GM18517 (cell line): ENCODE measurements around the gene FRY.

Experiments
- ATAC-seq: cut with Tn5 transposase; IDR thresholded peaks from one replicate; pipeline ENCODE4 v1.9.1; 2021; ENCODE audit warnings: mild to moderate bottlenecking, moderate library complexity; ENCODE audit not compliant: unreplicated experiment

The FRY gene

DNA sequence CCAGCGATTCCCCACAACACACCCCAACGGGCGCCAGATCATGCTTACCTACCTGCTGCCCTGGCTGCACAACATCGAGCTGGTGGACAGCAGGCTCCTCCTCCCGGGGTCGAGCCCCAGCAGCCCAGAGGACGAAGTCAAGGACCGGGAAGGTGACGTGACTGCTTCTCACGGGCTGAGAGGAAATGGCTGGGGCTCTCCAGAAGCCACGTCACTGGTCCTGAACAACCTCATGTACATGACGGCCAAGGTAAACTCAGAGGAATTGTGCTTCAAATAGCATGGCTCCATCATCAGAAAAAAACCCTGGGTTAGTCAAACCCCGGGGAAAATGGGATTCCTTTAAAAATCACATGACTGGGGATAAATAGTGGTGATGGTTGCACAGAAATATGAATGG lies 177.3 kb downstream of the FRY start:
- no peak for ATAC-seq

DNA sequence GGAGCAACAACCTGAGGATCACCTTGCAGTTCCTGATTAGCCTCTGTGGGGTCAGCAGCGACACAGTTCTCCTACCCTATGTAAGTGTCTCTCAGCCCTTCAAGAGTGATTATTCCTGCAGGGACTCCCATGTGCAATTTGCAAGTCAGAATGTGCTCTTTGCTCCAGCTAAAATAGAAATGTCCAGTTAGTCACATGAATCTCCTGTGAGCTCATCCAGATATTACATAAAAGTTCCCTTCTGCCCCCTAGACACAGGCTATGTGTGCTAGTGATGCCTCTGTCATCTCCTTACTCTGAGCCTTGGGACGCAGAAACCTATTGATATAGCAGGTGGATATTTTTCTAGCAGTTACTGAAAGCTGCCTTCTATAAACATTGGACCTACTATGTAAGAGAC lies 178.1 kb downstream of the FRY start:
- no peak for ATAC-seq

- ATAC-seq = no peak
Measured at GRCh38 chr13:32210101-32210500, 178.5 kb downstream of the FRY start.

DNA sequence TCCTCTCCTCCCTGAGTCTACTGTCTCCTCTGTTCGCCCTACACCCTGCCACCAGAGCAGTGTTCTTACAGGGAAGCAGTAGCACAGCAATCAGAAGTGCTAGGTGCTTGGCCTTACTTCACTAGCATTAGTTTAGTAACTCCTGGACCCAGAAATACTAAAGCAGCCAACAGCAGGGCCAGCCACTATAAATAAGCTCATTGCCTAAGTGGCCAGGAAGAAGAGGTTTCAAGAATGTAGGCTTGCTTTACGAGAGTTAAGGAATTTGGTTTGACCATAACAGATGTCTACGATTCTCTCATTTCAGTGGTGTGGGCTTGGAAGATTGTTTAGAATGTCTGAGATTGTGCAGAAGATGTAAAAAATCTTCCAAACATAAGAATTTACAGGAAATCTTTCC lies 180.2 kb downstream of the FRY start:
- no peak for ATAC-seq

DNA sequence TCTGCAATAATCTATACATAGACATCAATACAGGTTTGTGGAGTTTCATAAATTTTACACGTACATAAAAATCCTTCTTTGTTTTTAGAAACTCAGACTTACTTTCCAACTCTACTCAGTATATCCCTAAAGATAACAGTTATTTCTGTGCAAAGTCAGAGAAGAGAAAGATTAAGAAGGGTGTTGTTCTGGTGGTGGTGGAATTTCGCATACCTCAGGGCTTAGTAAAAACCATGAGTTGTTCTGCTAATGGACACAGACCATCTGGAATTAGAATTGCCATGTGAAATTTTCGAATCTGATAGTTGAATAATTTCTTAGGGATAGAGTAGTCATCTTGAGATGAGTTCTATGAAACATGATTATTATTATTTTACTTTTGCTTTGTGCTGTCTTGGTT lies 180.8 kb downstream of the FRY start:
- no peak for ATAC-seq

DNA sequence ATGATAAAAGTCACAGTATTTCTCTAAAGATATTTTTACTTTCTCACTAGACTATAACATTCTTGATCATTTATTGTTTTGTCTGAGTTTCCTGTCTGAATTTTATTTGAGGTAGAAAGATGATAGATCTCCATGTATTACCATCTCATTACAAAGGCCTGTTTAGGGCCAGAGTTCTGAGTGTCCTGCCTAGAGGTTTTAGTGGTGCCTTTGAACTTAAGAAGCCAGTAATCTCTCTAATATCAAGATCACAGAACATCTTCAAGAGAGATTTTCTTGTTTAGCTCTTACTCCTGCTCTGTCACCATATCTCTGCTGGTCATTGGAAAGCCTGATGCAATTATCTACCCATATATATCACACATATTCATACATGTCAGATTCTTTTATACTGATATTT lies 182.1 kb downstream of the FRY start:
- no peak for ATAC-seq

- ATAC-seq = no peak
Measured at GRCh38 chr13:32214071-32214470, 182.5 kb downstream of the FRY start.

- ATAC-seq = no peak
Measured at GRCh38 chr13:32216281-32216680, 184.7 kb downstream of the FRY start.

- ATAC-seq = no peak
Measured at GRCh38 chr13:32222046-32222676, 190.6 kb downstream of the FRY start.

DNA sequence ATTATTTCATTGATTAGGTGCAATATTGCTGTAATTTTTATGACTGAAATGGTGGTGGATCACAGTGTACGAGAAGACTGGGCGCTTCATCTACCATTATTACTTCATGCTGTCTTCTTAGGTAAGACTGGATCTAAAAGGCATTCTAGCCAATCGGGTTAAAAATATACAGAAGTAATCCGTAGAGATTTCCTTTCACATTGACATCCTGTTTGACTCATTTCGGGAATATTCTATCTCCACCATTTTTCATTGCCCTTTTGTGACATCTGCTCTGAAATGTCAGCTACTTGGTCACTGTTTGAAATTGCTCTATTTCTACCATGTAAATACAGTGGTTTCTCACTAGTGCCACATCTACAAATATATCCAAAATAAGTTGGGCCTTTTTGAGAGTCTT lies 193.3 kb downstream of the FRY start:
- no peak for ATAC-seq

- ATAC-seq = no peak
Measured at GRCh38 chr13:32225481-32225931, 193.9 kb downstream of the FRY start.

GRCh38 chr13:32228330-32229041 lies 196.9 kb downstream of the FRY start:
- no peak for ATAC-seq

- ATAC-seq = no peak
Measured at GRCh38 chr13:32229443-32229842, 197.9 kb downstream of the FRY start.

- ATAC-seq = no peak
Measured at GRCh38 chr13:32232263-32232662, 200.7 kb downstream of the FRY start.

DNA sequence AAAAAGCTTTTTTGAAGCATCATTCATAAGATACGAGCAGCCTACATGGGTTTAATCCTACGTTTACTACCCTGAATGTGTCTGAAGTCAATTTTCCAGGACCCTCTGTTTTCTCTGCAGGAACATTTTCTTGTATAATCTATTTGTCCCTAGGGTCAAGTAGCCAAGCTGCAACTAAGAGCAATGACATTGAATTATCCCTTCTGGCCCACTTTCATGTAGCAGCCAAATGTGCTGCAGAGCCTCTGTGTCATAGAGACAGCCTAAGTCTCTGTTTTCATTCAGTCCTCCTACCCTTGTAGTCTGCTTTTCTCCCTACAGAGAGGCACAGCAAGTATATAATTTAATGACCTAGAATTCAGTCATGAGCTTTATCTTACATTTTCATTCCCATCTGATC lies 201.5 kb downstream of the FRY start:
- ATAC-seq = no peak

DNA sequence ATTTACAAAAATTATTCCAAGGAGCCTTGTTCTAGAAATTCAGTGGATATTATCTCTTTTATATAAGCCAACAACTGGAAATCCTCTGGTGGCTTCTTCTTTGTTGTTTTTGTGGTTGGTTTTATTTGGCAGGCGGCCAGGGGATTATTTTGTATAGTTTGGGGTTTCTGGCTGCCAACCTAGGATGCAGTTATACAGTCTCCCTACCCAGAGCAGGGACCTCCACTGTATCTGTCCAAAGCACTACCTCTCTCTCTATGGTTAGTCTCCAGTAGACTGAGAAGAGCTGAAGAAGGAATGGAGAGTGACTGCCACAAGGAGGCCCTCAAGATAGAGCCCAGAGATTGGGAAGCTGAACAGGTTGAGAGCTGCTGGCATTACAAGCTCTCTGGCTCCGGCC lies 203.3 kb downstream of the FRY start:
- ATAC-seq = no peak

DNA sequence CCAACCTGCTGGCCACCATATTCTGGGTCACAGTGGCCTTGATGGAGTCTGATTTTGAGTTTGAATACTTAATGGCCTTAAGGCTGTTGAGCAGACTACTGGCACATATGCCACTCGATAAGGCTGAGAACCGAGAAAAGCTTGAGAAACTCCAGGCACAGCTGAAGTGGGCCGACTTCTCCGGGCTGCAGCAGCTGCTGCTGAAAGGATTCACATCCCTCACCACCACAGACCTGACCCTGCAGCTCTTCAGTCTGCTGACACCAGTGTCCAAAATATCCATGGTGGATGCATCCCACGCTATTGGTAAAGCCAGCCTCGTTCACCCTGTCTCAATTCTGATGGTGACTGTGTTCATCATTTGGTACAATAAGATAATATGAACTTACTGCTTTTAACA lies 206.1 kb downstream of the FRY start:
- ATAC-seq = no peak

DNA sequence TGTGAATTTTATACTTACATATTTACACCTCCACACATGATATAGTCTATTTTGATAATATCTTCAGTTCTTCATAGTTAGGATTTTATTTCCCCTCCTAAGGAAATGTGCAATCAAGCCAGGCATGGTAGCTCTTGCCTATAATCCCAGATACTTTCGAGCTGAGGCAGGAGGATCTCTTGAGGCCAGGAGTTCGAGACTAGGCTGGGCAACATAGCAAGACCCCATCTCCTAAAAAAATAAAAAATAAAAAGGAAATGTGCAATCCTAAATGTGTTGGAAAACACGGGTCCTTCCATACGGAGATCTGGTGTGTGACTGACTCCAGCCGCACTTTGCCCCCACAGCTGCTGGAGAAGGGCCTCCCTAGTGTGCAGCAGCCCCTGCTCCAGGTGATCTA lies 212.1 kb downstream of the FRY start:
- ATAC-seq = no peak

- no peak for ATAC-seq
Measured at GRCh38 chr13:32245555-32245954, 214.0 kb downstream of the FRY start.

DNA sequence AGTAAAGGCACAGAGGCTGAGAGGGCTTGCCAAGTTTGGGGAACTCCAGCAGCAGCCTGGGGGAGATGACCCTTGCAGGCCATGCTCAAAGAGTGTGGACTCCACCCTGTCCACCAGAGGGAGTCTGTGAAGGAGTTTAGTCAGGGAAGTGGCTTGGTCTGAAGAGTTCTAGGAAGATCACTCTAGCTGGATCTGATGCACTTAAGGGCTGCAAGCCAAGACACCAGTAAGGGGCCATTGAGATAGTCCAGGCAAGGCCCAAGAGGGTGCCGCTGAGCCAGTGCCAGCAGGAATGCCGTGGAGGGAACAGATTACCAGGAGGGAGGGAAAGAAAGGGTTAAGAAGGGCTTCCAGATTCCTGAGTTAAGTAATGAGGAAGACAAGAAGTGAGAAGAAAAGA lies 214.9 kb downstream of the FRY start:
- ATAC-seq = peak; percentile 79

GRCh38 chr13:32247887-32248286 lies 216.3 kb downstream of the FRY start:
- ATAC-seq = no peak

DNA sequence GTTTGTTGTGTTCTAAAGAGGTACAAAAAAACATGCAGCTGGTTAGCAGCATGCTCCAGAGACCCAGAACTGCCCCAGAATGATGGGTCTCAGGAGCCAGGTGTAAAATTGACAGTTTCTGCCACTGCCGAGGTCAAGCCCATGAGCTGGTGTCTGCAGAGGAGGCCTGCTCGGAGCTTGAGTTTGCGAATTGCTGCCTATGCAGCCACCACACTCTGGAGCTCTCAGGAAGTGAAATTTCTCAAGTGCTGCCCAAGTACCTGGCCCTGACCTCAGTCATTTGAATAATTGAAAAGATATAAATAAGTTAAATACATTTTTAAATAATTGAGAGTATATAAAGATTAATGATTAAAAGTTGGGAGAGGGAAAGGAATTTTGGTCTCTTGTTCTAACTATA lies 217.2 kb downstream of the FRY start:
- ATAC-seq = no peak
